PFSK-1 (cell line): Measurements from ENCODE around the gene ADCY2.

Experiments used
- FOXP2 ChIP-seq: optimal IDR thresholded peaks from 2 replicates; pipeline ENCODE3; 2011; ENCODE audit warnings: borderline replicate concordance, control low read depth, inconsistent platforms; ENCODE audit not compliant: insufficient read depth; ENCODE audit errors: extremely low read length, extremely low read depth
- POLR2AphosphoS5 ChIP-seq: IDR thresholded peaks from 2 replicates; pipeline ENCODE4 v1.6.1; 2012; ENCODE audit warnings: low read depth, mild to moderate bottlenecking, control low read depth, low read length, moderate library complexity
- REST ChIP-seq, 2 experiments: IDR thresholded peaks; 2 replicates each; pipeline versions ENCODE4 v1.6.1 to v1.8.0; 2011 to 2012; ENCODE audit warnings: low read depth in 2 of 2, low read length in 2 of 2, control low read depth in 1 of 2, inconsistent platforms in 1 of 2, mild to moderate bottlenecking in 1 of 2, moderate library complexity in 1 of 2; ENCODE audit not compliant: insufficient read depth in 1 of 2
- SIN3A ChIP-seq: IDR thresholded peaks from 2 replicates; pipeline ENCODE4 v1.6.1; 2012; ENCODE audit warnings: mild to moderate bottlenecking, low read length, moderate library complexity, borderline replicate concordance; ENCODE audit not compliant: insufficient read depth
- TAF1 ChIP-seq: IDR thresholded peaks from 2 replicates; pipeline ENCODE4 v1.6.1; 2012; ENCODE audit warnings: low read length, control low read depth, borderline replicate concordance; ENCODE audit not compliant: insufficient read depth

DNA sequence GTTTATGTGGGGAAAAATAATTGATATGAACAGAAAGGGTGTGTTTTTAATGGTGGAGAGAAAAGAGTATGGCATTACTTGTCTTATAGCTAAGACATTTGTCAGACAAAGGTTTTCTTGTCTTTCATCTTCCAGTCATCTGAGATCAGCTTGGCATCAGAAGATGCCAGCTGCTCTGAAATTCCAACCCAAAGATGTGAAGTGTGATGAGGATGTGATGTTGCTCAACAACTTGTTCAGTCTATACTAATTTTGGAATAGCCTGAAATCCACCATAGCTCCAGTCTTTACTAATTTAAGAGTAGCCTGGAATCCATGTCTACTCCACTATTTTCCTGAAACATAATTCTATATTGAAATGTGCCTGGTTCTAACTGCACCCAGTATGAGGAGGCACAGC is 272.7 kb downstream of the ADCY2 start:
- no peak for TF ChIP-seq POLR2AphosphoS5
- no peak for TF ChIP-seq TAF1
- TF ChIP-seq REST (IDR thresholded peaks at IDR 0.05; ENCODE audit: insufficient read depth in 1 of 2, low read depth in 2 of 2, low read length in 2 of 2), result no peak
- TF ChIP-seq SIN3A, result no peak
- TF ChIP-seq FOXP2, result no peak
